ENCODE data around the gene COX19. TPM values are rescaled to one million over a fixed set of nuclear protein-coding genes. Genes with fewer than 3 reads are reported as not detected.
A peak's percentile ranks its signal among the peaks of the same experiment; 100 is the strongest.

Gene COX19
- total and polyA plus RNA-seq, 2 of the 13 experiments (the other 11 are each of a cell fraction or from before 2014, with no cell fraction given), result 11.5 to 21.7 TPM

GRCh38 chr7:957418-958220 lies 17.7 kb downstream of the COX19 start (continued):
- TF ChIP-seq BCL6 (CRISPR knock-in tag; IDR thresholded peaks at IDR 0.05), result peak; percentile 31; the same call in 1 of the 2 replicates
- 0 out of 2 replicates have a peak, but pooled peaks have one; percentile 54 for TF ChIP-seq E2F1 (CRISPR knock-in tag; IDR thresholded peaks at IDR 0.05)
- peak; percentile 73 for TF ChIP-seq DRAP1 (CRISPR knock-in tag; IDR thresholded peaks at IDR 0.05)
- TF ChIP-seq ZNF768 (CRISPR knock-in tag; IDR thresholded peaks at IDR 0.05), result peak; percentile 86
- TF ChIP-seq NR2F6 (IDR thresholded peaks at IDR 0.05), result no peak
- 0 out of 2 replicates have a peak, but pooled peaks have one; percentile 3 for TF ChIP-seq NR2F6 (CRISPR knock-in tag; IDR thresholded peaks at IDR 0.05)
- no peak for TF ChIP-seq GTF2F1 (IDR thresholded peaks at IDR 0.05; ENCODE audit: low read length)
- TF ChIP-seq SMC3 (IDR thresholded peaks at IDR 0.05; ENCODE audit: low read length), result no peak
- TF ChIP-seq ZFY (CRISPR knock-in tag; IDR thresholded peaks at IDR 0.05), result peak; percentile 97
- TF ChIP-seq HBP1 (CRISPR knock-in tag; IDR thresholded peaks at IDR 0.05; ENCODE audit: low read depth), result peak; percentile 65
- peak; percentile 94 for TF ChIP-seq ZNF598 (CRISPR knock-in tag; IDR thresholded peaks at IDR 0.05; ENCODE audit: borderline replicate concordance)
- TF ChIP-seq, protein P1, sequence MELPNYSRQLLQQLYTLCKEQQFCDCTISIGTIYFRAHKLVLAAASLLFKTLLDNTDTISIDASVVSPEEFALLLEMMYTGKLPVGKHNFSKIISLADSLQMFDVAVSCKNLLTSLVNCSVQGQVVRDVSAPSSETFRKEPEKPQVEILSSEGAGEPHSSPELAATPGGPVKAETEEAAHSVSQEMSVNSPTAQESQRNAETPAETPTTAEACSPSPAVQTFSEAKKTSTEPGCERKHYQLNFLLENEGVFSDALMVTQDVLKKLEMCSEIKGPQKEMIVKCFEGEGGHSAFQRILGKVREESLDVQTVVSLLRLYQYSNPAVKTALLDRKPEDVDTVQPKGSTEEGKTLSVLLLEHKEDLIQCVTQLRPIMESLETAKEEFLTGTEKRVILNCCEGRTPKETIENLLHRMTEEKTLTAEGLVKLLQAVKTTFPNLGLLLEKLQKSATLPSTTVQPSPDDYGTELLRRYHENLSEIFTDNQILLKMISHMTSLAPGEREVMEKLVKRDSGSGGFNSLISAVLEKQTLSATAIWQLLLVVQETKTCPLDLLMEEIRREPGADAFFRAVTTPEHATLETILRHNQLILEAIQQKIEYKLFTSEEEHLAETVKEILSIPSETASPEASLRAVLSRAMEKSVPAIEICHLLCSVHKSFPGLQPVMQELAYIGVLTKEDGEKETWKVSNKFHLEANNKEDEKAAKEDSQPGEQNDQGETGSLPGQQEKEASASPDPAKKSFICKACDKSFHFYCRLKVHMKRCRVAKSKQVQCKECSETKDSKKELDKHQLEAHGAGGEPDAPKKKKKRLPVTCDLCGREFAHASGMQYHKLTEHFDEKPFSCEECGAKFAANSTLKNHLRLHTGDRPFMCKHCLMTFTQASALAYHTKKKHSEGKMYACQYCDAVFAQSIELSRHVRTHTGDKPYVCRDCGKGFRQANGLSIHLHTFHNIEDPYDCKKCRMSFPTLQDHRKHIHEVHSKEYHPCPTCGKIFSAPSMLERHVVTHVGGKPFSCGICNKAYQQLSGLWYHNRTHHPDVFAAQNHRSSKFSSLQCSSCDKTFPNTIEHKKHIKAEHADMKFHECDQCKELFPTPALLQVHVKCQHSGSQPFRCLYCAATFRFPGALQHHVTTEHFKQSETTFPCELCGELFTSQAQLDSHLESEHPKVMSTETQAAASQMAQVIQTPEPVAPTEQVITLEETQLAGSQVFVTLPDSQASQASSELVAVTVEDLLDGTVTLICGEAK (IDR thresholded peaks at IDR 0.05), result no peak
- TF ChIP-seq, protein P1 (CRISPR knock-in tag; IDR thresholded peaks at IDR 0.05), result peak; percentile 89
- peak; percentile 99 for TF ChIP-seq CEBPB (IDR thresholded peaks at IDR 0.05; ENCODE audit: borderline replicate concordance, low read depth, low read length)
- TF ChIP-seq ZFYVE20 (CRISPR knock-in tag; IDR thresholded peaks at IDR 0.05; ENCODE audit: borderline replicate concordance, low read depth), result 0 out of 2 replicates have a peak, but pooled peaks have one; percentile 72
- TF ChIP-seq MEIS2 (CRISPR knock-in tag; IDR thresholded peaks at IDR 0.05), result no peak; the same call in 1 of the 2 replicates
- peak; percentile 89 for TF ChIP-seq ZNF749 (CRISPR knock-in tag; IDR thresholded peaks at IDR 0.05; ENCODE audit: borderline replicate concordance)
- peak; percentile 37; the same call in 1 of the 2 replicates for TF ChIP-seq SP140L (CRISPR knock-in tag; IDR thresholded peaks at IDR 0.05; ENCODE audit: borderline replicate concordance)
